HEK293 (cell line): ENCODE results near the gene PRX.

Experiments used
- CTCF ChIA-PET: fragments of 350-600 bp; formaldehyde crosslinking; extraction: SDS; loops from one replicate; lab custom pipeline; 2021; ENCODE audit warnings: antibody characterized with exemption; lab: Yijun Ruan, JAX
- POLR2A ChIA-PET: fragments of 300-600 bp; formaldehyde crosslinking; extraction: SDS; loops from one replicate; lab custom pipeline; 2020; ENCODE audit warnings: antibody characterized with exemption, inconsistent platforms; lab: Yijun Ruan, JAX
- H3K27ac ChIP-seq: fragments of 200-500 bp; sonication (Bioruptor generic); 2 replicates; pipeline ENCODE4 v1.5.1; 2014; ENCODE audit warnings: low read depth, low read length, control low read depth, inconsistent platforms; ENCODE audit errors: extremely low read depth
- H3K36me3 ChIP-seq, 2 experiments: fragments of 200-500 bp in 1 of 2; sonication (Bioruptor generic) in 1 of 2; 1 replicate in 1 of 2; 2 replicates in 1 of 2; pipeline ENCODE4 v1.5.1; 2014 to 2017; ENCODE audit warnings: inconsistent platforms in 2 of 2, low read length in 2 of 2; ENCODE audit not compliant: control insufficient read depth in 2 of 2, insufficient read depth in 1 of 2
- H3K4me1 ChIP-seq: fragments of 200-500 bp; sonication (Bioruptor generic); 2 replicates; pipeline ENCODE4 v1.5.1; 2014; ENCODE audit warnings: mild to moderate bottlenecking, low read length, inconsistent platforms; ENCODE audit not compliant: control insufficient read depth, insufficient read depth
- H3K4me3 ChIP-seq: 2 replicates; pipeline ENCODE4 v1.5.1; 2011; ENCODE audit warnings: low read depth, mild to moderate bottlenecking, control low read depth, low read length, moderate library complexity
- H3K9me3 ChIP-seq: fragments of 200-500 bp; sonication (Bioruptor generic); 2 replicates; pipeline ENCODE4 v1.5.1; 2014; ENCODE audit warnings: low read depth, low read length, inconsistent platforms; ENCODE audit not compliant: control insufficient read depth, insufficient read depth
- HIC1 ChIP-seq: fragments of 450-650 bp; formaldehyde crosslinking; IDR thresholded peaks from 2 replicates; pipeline ENCODE4 v1.5.1; 2016; ENCODE audit warnings: missing biosample characterization, missing genetic modification characterization
- MYNN ChIP-seq: fragments of 450-650 bp; formaldehyde crosslinking; IDR thresholded peaks from 2 replicates; pipeline ENCODE4 v1.5.1; 2016; ENCODE audit warnings: missing biosample characterization, missing genetic modification characterization, borderline replicate concordance
- PRDM10 ChIP-seq: fragments of 450-650 bp; formaldehyde crosslinking; IDR thresholded peaks from 2 replicates; pipeline ENCODE4 v1.5.1; 2016; ENCODE audit warnings: missing biosample characterization, missing genetic modification characterization
- ZBTB48 ChIP-seq: fragments of 450-650 bp; formaldehyde crosslinking; IDR thresholded peaks from 2 replicates; pipeline ENCODE4 v1.5.1; 2016; ENCODE audit warnings: missing biosample characterization, missing genetic modification characterization
- ZBTB8A ChIP-seq: fragments of 450-650 bp; formaldehyde crosslinking; IDR thresholded peaks from 2 replicates; pipeline ENCODE4 v1.5.1; 2016; ENCODE audit warnings: missing biosample characterization, missing genetic modification characterization
- ZFHX2 ChIP-seq: fragments of 450-650 bp; formaldehyde crosslinking; conservative IDR thresholded peaks from 2 replicates; pipeline ENCODE4 v1.5.1; 2016; ENCODE audit warnings: missing biosample characterization, missing genetic modification characterization
- ZNF148 ChIP-seq: fragments of 450-650 bp; formaldehyde crosslinking; IDR thresholded peaks from 2 replicates; pipeline ENCODE4 v1.5.0; 2017; ENCODE audit warnings: missing biosample characterization, missing genetic modification characterization, borderline replicate concordance
- ZNF157 ChIP-seq: fragments of 450-650 bp; formaldehyde crosslinking; IDR thresholded peaks from 2 replicates; pipeline ENCODE4 v1.5.1; 2016; ENCODE audit warnings: missing biosample characterization, missing genetic modification characterization
- ZNF211 ChIP-seq: fragments of 450-650 bp; formaldehyde crosslinking; IDR thresholded peaks from 2 replicates; pipeline ENCODE4 v1.5.1; 2016; ENCODE audit warnings: low read depth, missing biosample characterization, missing genetic modification characterization
- ZNF274 ChIP-seq, 2 experiments: fragments of 200-500 bp in 1 of 2; fragments of 450-650 bp in 1 of 2; sonication (Bioruptor generic) in 1 of 2; formaldehyde crosslinking in 1 of 2; IDR thresholded peaks; 2 replicates each; pipeline versions ENCODE4 v1.5.1 to v1.6.1; 2014 to 2016; ENCODE audit warnings: borderline replicate concordance in 1 of 2, inconsistent platforms in 1 of 2, low read length in 1 of 2, missing biosample characterization in 1 of 2, missing genetic modification characterization in 1 of 2
- ZNF394 ChIP-seq: fragments of 450-650 bp; formaldehyde crosslinking; IDR thresholded peaks from 2 replicates; pipeline ENCODE4 v1.5.1; 2016; ENCODE audit warnings: missing biosample characterization, missing genetic modification characterization, mild to moderate bottlenecking, moderate library complexity, borderline replicate concordance
- ZNF48 ChIP-seq: fragments of 450-650 bp; formaldehyde crosslinking; IDR thresholded peaks from 2 replicates; pipeline ENCODE4 v1.5.1; 2016; ENCODE audit warnings: missing biosample characterization, missing genetic modification characterization
- ZNF548 ChIP-seq: fragments of 450-650 bp; formaldehyde crosslinking; IDR thresholded peaks from 2 replicates; pipeline ENCODE4 v1.5.1; 2016; ENCODE audit warnings: missing biosample characterization, missing genetic modification characterization
- ZNF596 ChIP-seq: fragments of 450-650 bp; IDR thresholded peaks from 2 replicates; pipeline ENCODE4 v1.5.0; 2018; ENCODE audit warnings: missing biosample characterization, mild to moderate bottlenecking, missing genetic modification characterization, moderate library complexity
- ZNF600 ChIP-seq: fragments of 450-650 bp; formaldehyde crosslinking; IDR thresholded peaks from 2 replicates; pipeline ENCODE4 v1.5.1; 2016; ENCODE audit warnings: missing biosample characterization, missing genetic modification characterization
- ZNF610 ChIP-seq: fragments of 450-650 bp; formaldehyde crosslinking; IDR thresholded peaks from 2 replicates; pipeline ENCODE4 v1.5.1; 2016; ENCODE audit warnings: missing biosample characterization, missing genetic modification characterization, borderline replicate concordance
- ZNF670 ChIP-seq: fragments of 450-650 bp; formaldehyde crosslinking; IDR thresholded peaks from 2 replicates; pipeline ENCODE4 v1.5.1; 2016; ENCODE audit warnings: missing biosample characterization, missing genetic modification characterization, low read depth
- ZNF677 ChIP-seq: fragments of 450-650 bp; IDR thresholded peaks from 2 replicates; pipeline ENCODE4 v1.5.0; 2018; ENCODE audit warnings: missing biosample characterization, mild to moderate bottlenecking, missing genetic modification characterization, moderate library complexity
- ZNF707 ChIP-seq: fragments of 450-650 bp; formaldehyde crosslinking; IDR thresholded peaks from 2 replicates; pipeline ENCODE4 v1.5.1; 2016; ENCODE audit warnings: missing biosample characterization, missing genetic modification characterization

The PRX gene

GRCh38 chr19:40452016-40452415 is 38.8 kb upstream of the PRX start:
- peaks cover 20 to 21% of the 10 kb centered on the region in 2 experiments; a peak in 2 of 3 replicates for H3K36me3 ChIP-seq
- no peaks in the 10 kb centered on the region; the same call in 1 of the 2 replicates for H3K9me3 ChIP-seq
- H3K27ac ChIP-seq: no peak overlapping the region
- TF ChIP-seq ZNF157 (tag by site-specific recombination) (no peak), ZBTB48 (tag by site-specific recombination) (no peak), ZNF600 (tag by site-specific recombination) (peak; percentile 47; the same call in 1 of the 2 replicates), ZNF211 (no peak), ZFHX2 (tag by site-specific recombination) (0 out of 2 replicates have a peak, but pooled peaks have one; percentile 29), ZNF677 (tag by site-specific recombination) (no peak), ZNF610 (tag by site-specific recombination) (no peak), ZNF48 (tag by site-specific recombination) (no peak), ZNF274 (IDR thresholded peaks at IDR 0.05; ENCODE audit: low read length) (no peak), ZNF274 (tag by site-specific recombination; IDR thresholded peaks at IDR 0.05; ENCODE audit: borderline replicate concordance) (no peak), PRDM10 (tag by site-specific recombination) (0 out of 2 replicates have a peak, but pooled peaks have one; percentile 13), ZNF707 (tag by site-specific recombination) (no peak), ZNF548 (tag by site-specific recombination) (no peak), MYNN (no peak), ZNF670 (no peak), ZNF596 (no peak), ZNF148 (tag by site-specific recombination) (no peak), ZBTB8A (no peak), ZNF394 (no peak), HIC1 (tag by site-specific recombination) (no peak)
- CTCF ChIA-PET: interaction anchor here (0.6 to 7.1 kb wide), 5 partner anchors 12 to 147 kb away, joined by 3 to 98 read pairs (median 3); partner anchors contain the start of gene BLVRB
- no peak overlapping the region for H3K4me3 ChIP-seq
- POLR2A ChIA-PET: interaction anchor here (0.7 to 5.1 kb wide), 4 partner anchors 8 to 31 kb away, joined by 3 to 34 read pairs (median 12); partner anchors contain the start of genes BLVRB and SERTAD3
- H3K4me1 ChIP-seq: no peaks in the 10 kb centered on the region
